HG02885 (cell line): ENCODE data around the gene ARMC9.
"Not testable (repeated sequence)": the region's sequence is repeated elsewhere in the genome, so short reads cannot be mapped to it uniquely, and the experiment has no call there.

Experiments
- ATAC-seq: cut with Tn5 transposase; IDR thresholded peaks from one replicate; pipeline ENCODE4 v1.9.1; 2021; ENCODE audit warnings: mild to moderate bottlenecking; ENCODE audit not compliant: unreplicated experiment, poor library complexity

ARMC9 gene

DNA sequence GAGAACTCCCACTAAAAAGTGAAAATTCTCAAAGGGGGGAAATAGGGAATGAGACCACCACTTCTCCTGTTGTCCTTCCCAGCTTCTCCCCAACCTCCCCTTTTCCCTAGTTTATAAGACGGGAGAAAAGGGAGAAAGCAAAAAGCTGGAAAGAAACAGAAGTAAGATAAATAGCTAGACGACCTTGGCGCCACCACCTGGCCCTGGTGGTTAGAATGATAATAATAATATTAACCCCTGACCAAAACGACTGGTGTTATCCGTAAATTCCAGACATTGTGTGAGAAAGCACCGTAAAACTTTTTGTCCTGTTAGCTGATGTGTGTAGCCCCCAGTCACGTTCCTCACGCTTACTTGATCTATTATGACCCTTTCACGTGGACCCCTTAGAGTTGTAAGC is 209.9 kb downstream of the ARMC9 start:
- not testable (repeated sequence) for ATAC-seq

DNA sequence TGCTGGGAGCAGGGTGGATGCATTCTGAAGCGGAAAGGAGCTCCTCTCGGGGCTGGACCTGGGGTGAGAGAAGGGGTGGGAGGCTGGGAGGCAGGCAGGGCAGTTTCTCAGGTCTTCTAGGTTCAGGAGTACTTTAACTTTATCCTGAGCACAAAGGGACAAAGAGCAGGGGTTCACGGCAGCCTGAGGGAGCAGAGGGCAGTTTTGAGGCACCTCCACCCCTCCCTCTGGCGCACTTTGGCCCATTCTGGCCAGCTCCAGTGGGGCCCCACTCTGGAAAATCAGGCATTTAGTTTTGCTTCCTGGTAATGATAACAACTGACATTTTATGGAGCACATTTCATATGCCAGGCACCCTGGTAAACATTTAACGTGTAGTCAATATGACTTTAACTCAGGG is 211.3 kb downstream of the ARMC9 start:
- ATAC-seq, result no peak

DNA sequence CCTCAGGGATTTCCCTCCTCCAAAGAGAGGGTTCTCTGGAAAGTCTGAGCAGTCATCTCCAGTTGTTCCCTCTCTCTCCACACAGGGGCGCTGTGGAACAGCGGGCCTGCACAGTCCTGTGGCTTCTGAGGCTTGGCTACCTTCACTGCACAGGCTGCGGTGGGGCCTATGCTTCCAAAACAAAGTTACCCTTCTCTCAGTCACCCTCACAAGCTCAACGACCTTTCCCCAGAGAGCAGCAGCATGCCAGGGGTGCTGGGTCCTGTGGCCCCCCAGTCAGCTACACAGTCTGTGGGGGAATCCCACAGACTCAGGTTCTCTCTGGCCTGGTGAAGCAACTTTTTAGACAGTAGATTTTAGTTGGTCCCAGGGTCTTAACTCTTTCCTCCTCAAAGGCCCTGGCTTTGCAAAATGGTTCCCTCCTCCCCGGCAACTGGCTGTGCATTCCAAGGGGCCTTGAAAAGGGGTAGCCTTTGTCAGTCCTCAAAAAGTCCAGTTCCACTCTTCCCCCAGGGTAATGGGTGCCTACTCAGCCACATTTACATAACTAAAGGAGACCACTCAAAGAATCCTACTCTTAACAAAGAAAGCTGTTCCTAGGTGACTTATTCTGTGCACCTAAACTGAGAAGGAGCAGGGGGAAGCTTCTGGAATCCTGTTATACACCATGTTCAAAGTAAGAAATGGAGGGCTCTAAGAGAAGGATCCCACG is 212.0 kb downstream of the ARMC9 start:
- ATAC-seq, result no peak

DNA sequence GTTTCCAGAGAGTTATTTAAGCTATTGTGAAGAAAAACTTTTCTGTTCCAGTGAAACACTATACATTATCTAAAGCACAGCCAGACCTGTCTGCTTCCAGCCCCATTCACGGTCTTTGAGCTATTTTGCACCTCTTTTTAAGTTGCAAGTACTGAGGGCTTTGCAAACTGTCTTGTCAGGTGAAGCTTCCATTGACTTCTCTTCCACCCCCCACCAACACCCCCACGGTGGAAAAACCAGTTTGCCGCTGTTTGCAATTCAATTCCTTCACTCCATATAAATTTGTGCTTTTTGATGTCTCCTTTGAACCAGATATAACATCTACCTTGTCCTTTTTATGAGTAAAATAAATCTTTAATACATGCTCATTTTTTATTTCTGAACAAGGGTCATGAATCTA is 212.8 kb downstream of the ARMC9 start:
- ATAC-seq, result no peak

DNA sequence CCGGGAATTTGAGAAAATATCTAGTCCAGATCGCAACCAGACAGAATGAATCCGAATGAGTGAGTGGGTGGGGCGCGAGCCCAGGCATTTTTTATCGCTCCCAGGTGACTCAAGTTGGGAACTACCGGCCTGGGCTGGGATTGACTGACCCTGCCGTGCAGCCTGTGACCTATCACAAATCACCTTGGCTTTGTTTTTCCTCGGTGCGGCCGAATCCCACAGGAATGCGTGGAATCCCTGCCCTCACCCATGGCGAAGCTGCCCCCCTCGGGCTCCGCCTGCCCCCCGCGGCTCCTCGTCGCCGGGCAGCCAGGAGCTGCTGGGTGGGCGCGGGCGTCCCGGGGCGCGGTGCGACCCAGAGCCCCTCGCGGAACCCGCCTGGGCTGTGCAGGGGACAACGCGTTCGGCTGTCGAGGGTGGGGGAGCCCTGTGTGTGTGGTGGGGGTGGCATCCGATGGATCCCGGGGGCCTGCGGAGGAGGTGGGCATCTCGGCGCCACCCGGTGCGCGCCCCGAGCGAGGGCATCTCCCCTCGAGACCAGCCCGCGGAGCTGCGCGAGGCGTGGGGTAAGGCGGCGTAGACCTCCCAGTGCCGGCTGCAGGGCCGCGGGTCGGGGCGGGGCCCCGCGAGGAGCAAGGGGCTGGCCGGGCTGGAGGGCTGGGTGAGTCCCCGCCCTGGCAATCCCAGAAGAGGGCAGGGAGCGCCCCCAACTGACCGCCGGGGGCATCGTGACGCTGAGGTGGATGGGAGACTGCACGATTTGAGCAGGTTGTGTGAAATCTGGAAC is 213.6 kb downstream of the ARMC9 start:
- ATAC-seq, result peak; percentile 94

DNA sequence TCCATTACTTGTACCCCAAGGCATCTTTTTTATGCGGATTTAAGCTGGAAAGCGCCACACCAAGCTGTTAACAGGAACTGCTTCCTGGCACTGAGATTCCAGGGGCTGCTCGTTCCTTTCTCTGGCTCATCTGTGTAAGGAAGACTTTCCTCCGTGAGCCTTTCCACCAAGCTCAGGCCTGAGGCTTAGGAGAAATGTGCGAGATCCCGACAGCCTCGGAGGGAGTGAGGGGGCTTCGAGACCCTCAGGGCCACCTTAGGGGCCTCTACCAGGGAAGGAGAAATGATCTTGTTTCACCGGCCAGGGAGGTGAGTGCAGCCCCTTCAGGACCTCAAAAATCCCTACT is 214.2 kb downstream of the ARMC9 start:
- no peak for ATAC-seq

DNA sequence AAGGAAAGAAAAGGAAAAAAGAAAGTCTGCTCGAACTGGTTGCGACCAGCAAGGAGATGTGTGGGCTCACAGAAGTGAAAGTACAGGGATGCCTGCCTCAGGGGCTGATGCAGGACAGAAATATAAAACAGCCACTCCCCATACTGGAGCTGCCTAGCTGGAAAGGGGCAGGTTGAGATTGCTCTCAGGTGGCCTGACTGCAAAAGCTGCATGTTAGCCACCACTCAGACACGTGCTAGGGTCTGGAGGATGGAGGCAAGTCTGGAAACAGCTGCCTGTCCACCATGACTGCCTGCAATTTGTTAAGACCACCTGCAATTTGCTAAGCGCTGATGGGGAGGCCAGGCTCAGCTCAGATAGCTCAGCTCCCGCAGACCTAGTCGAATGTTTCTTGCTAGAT is 215.0 kb downstream of the ARMC9 start:
- ATAC-seq, result no peak

DNA sequence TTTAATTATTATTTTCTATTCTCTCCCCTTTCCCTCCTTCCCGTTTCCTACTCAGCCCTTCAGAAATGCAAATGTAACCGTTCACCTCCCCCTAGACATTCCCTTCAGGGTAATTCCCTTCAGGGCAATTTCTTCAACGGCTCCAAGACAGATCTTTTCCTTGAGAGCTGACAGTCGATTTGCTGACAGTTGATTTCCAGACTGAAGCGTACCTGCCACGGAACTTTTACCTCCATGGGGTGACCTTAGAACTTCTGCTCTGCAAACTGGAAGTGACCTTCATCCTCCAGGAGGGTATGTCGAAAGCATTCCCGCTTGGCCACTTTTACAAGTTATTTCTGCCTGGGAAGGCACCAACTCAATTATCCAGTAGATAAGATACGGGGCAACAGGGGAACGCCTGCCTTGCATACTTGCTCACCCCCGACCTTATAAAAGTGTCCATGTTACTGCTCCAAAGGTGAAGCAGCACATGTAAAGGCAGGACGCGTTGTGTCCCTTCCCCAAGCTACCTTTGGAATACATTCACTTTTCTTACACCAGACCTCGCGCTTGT is 215.6 kb downstream of the ARMC9 start:
- no peak for ATAC-seq

DNA sequence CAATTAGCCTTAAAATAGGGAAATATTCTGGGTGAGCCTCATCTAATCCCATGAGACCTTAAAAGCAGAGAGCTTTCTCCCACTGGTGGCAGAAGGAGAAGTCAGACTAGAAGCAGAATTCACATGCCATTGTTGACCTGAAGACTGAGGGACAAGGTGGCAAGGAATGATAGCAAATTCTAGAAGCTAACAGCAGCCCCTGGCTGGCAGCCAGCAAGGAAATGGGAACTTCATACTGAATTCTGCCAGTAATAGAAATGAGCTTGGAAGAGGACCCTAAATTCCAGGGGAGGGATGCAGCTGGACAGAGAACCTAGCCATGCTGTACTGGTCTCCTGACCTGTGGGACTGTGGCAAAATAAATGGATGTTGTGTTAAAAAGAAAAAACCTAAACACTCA is 216.6 kb downstream of the ARMC9 start:
- no peak for ATAC-seq

DNA sequence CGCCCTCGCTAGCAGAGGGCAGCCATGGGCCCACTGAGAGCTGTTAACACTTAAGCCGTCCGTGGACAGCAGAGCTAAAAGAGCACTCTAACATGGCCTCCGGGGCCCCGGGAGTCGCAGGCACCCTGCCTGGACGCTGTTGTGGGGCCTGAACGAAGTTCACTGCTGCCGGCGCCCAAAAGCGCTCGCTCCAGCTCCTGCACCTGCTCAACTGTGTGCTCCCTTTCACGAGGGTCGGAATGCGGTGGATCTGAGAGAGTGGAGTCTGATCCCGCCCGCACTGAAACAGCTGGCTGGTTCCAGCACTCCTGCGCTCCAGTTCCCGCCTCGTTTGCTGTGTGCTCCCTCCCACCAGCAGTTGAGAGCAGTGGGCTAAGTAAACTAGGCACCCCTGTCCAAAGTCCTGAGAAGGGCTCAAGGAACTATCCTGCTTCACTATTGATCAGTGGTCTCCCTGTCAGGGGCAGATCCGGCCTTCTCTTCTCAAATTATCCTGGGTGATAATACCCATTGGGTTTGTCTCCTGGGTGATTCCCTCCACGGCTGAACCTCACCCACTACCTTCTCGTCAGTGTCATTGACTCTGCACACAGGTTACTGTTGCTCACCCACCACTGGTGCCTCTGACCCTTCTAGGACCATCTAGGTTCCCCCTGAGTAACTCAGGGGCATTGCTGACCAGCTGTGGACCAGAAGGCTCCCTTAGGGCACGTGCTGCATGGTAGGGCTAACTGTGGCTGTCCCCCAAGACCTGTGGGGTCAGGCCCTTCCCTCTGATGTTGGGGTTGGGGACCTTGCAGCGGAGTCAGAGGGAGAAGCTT is 220.6 kb downstream of the ARMC9 start:
- ATAC-seq, result no peak

DNA sequence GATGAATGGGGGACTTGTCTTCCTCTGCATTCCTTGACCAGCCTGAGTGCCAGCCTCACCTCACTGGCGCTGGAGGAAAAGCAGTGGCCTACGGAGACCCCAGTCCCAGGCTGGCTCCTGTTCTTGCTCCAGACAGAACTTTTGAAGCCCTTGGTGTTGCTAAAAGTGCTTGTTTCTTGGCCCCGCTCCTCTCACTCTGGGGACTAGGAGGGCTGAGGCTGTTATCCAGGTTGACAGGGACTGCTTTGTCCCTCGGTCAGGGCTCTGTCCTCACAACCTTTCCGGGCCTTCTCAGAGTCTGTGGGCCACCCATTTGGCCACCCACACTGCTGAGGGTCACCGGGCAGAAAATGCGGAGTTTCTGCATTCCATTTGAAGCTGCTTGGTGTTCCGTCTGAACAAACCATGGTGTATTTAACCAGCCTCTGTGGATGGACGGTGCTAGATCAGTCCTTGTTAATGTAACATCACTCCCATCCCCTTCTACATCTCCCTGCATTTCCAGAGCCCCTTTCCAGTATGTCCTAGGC is 222.7 kb downstream of the ARMC9 start:
- ATAC-seq, result no peak

DNA sequence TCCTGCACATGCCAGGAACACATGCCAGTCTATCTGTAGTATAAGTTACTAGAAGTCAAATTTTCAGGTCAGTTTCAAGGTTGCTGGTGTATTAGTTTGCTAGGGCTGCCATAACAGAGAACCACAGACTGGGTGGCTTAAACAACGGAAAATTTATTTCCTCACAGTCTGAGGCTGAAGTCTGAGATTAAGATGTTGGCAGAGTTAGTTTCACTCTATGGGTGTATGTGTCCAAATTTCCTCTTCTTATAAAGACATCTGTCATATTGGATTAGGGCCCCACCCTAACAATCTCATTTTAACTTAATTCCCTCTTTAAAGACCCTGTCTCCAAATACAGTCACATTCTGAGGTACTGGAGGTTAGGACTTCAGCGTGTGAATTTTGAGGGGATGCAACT is 223.6 kb downstream of the ARMC9 start:
- ATAC-seq, result no peak

DNA sequence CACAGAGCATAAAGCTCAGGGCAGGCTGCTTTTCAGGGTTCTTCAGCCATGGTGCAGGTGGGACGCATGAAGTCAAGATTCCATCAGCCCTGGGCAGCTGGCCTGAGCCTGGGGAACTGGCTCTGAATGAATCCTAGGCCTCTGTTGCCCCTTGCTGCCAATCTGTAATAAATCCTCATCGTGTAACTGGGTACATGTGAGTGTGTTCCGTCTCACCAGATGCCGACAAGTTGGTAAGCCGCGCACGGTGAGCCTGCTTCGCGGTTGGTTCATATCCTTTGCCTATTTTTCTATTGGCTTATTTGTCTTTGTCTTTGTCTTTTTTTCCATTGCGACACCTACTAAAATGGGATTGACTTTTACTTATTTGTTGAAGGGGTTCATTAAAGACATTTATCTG is 224.7 kb downstream of the ARMC9 start:
- ATAC-seq, result no peak
